ENCODE data around the gene IGSF21. TPM values are rescaled to one million over a fixed set of nuclear protein-coding genes. Genes with fewer than 3 reads are reported as not detected.
"Not testable (repeated sequence)": the region's sequence is repeated elsewhere in the genome, so short reads cannot be mapped to it uniquely, and the experiment has no call there.

IGSF21 gene
- total RNA-seq, 1 donor = not detected

- DNase-seq (ENCODE audit: insufficient read length, low spot score, missing footprints) = no peak
- no peaks in the 10 kb centered on the region for H3K9me3 ChIP-seq (ENCODE audit: low read depth, low read length)
- H3K79me2 ChIP-seq (ENCODE audit: insufficient read depth, low read length) = no peaks in the 10 kb centered on the region
- H4K20me1 ChIP-seq (ENCODE audit: insufficient read depth, low read length) = no peaks in the 10 kb centered on the region
- no peak for TF ChIP-seq CTCF (IDR thresholded peaks at IDR 0.05; ENCODE audit: extremely low read depth, low read depth, low read length)
- H3K4me2 ChIP-seq (ENCODE audit: insufficient read depth, low read length) = no peak overlapping the region
- H3K36me3 ChIP-seq (ENCODE audit: insufficient read depth, low read length) = no peaks in the 10 kb centered on the region
- H3K4me3 ChIP-seq (ENCODE audit: insufficient read depth, low read length) = no peak overlapping the region
- H3K4me1 ChIP-seq (ENCODE audit: insufficient read depth, low read length) = no peaks in the 10 kb centered on the region
- no peaks in the 10 kb centered on the region for H3K27me3 ChIP-seq (ENCODE audit: insufficient read depth, low read length)
- H3K27ac ChIP-seq (ENCODE audit: low read depth, low read length) = no peak overlapping the region
- H2AFZ ChIP-seq (ENCODE audit: low read length) = no peak overlapping the region
These were observed 255.8 kb downstream of the IGSF21 start for GRCh38 chr1:18363436-18363835.

GRCh38 chr1:18365099-18365705 is 257.6 kb downstream of the IGSF21 start:
- no peak for DNase-seq (ENCODE audit: insufficient read length, low spot score, missing footprints)
- no peaks in the 10 kb centered on the region for H3K79me2 ChIP-seq (ENCODE audit: insufficient read depth, low read length)

GRCh38 chr1:18372505-18372904 is 264.9 kb downstream of the IGSF21 start:
- H3K4me2 ChIP-seq (ENCODE audit: insufficient read depth, low read length); H3K27ac ChIP-seq (ENCODE audit: low read depth, low read length); H3K4me3 ChIP-seq (ENCODE audit: insufficient read depth, low read length); H3K79me2 ChIP-seq (ENCODE audit: insufficient read depth, low read length); H4K20me1 ChIP-seq (ENCODE audit: insufficient read depth, low read length); DNase-seq (ENCODE audit: insufficient read length, low spot score, missing footprints); H3K36me3 ChIP-seq (ENCODE audit: insufficient read depth, low read length); H2AFZ ChIP-seq (ENCODE audit: low read length); H3K27me3 ChIP-seq (ENCODE audit: insufficient read depth, low read length); H3K9me3 ChIP-seq (ENCODE audit: low read depth, low read length); H3K4me1 ChIP-seq (ENCODE audit: insufficient read depth, low read length): not testable (repeated sequence)

More at GRCh38 chr1:18365099-18365705, 257.6 kb downstream of the IGSF21 start:
- no peak overlapping the region for H3K4me3 ChIP-seq (ENCODE audit: insufficient read depth, low read length)
- no peaks in the 10 kb centered on the region for H3K27me3 ChIP-seq (ENCODE audit: insufficient read depth, low read length)
- H4K20me1 ChIP-seq (ENCODE audit: insufficient read depth, low read length) = no peaks in the 10 kb centered on the region
- H3K4me2 ChIP-seq (ENCODE audit: insufficient read depth, low read length) = no peak overlapping the region
- no peaks in the 10 kb centered on the region for H3K9me3 ChIP-seq (ENCODE audit: low read depth, low read length)
- H3K27ac ChIP-seq (ENCODE audit: low read depth, low read length) = no peak overlapping the region
- no peaks in the 10 kb centered on the region for H3K36me3 ChIP-seq (ENCODE audit: insufficient read depth, low read length)
- H3K4me1 ChIP-seq (ENCODE audit: insufficient read depth, low read length) = no peaks in the 10 kb centered on the region
- no peak for TF ChIP-seq CTCF (IDR thresholded peaks at IDR 0.05; ENCODE audit: extremely low read depth, low read depth, low read length)
- H2AFZ ChIP-seq (ENCODE audit: low read length) = no peak overlapping the region

GRCh38 chr1:18373151-18373550 is 265.6 kb downstream of the IGSF21 start:
- H3K27ac ChIP-seq (ENCODE audit: low read depth, low read length) = no peak overlapping the region
- H4K20me1 ChIP-seq (ENCODE audit: insufficient read depth, low read length) = no peaks in the 10 kb centered on the region
- H3K4me2 ChIP-seq (ENCODE audit: insufficient read depth, low read length) = no peak overlapping the region
- no peaks in the 10 kb centered on the region for H3K27me3 ChIP-seq (ENCODE audit: insufficient read depth, low read length)
- TF ChIP-seq CTCF (IDR thresholded peaks at IDR 0.05; ENCODE audit: extremely low read depth, low read depth, low read length) = no peak
- no peaks in the 10 kb centered on the region for H3K79me2 ChIP-seq (ENCODE audit: insufficient read depth, low read length)
- DNase-seq (ENCODE audit: insufficient read length, low spot score, missing footprints) = no peak
- H3K4me3 ChIP-seq (ENCODE audit: insufficient read depth, low read length) = no peak overlapping the region
- no peaks in the 10 kb centered on the region for H3K4me1 ChIP-seq (ENCODE audit: insufficient read depth, low read length)
- no peak overlapping the region for H2AFZ ChIP-seq (ENCODE audit: low read length)
- no peaks in the 10 kb centered on the region for H3K36me3 ChIP-seq (ENCODE audit: insufficient read depth, low read length)
- no peaks in the 10 kb centered on the region for H3K9me3 ChIP-seq (ENCODE audit: low read depth, low read length)
